HG03558 (cell line): ENCODE results near the gene CCDC180.
"Not testable (repeated sequence)": the region's sequence is repeated elsewhere in the genome, so short reads cannot be mapped to it uniquely, and the experiment has no call there.

ENCODE experiments used
- ATAC-seq: cut with Tn5 transposase; IDR thresholded peaks from one replicate; pipeline ENCODE4 v1.9.1; 2021; ENCODE audit warnings: moderate number of reproducible peaks; ENCODE audit not compliant: unreplicated experiment; ENCODE audit errors: extremely low read depth

CCDC180 gene

GRCh38 chr9:97310023-97310422, 2.6 kb downstream of the CCDC180 start:
- ATAC-seq, result no peak

GRCh38 chr9:97310896-97311295, 3.4 kb downstream of the CCDC180 start:
- no peak for ATAC-seq

GRCh38 chr9:97311798-97312500, 4.5 kb downstream of the CCDC180 start:
- ATAC-seq, result no peak

- ATAC-seq, result no peak
These were observed 5.1 kb downstream of the CCDC180 start for GRCh38 chr9:97312556-97312955.

- no peak for ATAC-seq
These were observed 5.8 kb downstream of the CCDC180 start for GRCh38 chr9:97313243-97313642.

- no peak for ATAC-seq
These were observed 6.3 kb downstream of the CCDC180 start for GRCh38 chr9:97313746-97314145.

- ATAC-seq, result no peak
These were observed 7.0 kb downstream of the CCDC180 start for GRCh38 chr9:97314503-97314902.

- no peak for ATAC-seq
These were observed 8.1 kb downstream of the CCDC180 start for GRCh38 chr9:97315550-97315949.

- no peak for ATAC-seq
These were observed 9.4 kb downstream of the CCDC180 start for GRCh38 chr9:97316904-97317303.

GRCh38 chr9:97318433-97318832, 11.0 kb downstream of the CCDC180 start:
- no peak for ATAC-seq

- no peak for ATAC-seq
These were observed 11.9 kb downstream of the CCDC180 start for GRCh38 chr9:97319395-97319794.

GRCh38 chr9:97320080-97320642, 12.7 kb downstream of the CCDC180 start:
- no peak for ATAC-seq

- ATAC-seq, result no peak
These were observed 13.8 kb downstream of the CCDC180 start for GRCh38 chr9:97321251-97321650.

- no peak for ATAC-seq
These were observed 14.2 kb downstream of the CCDC180 start for GRCh38 chr9:97321691-97322090.

- ATAC-seq, result no peak
These were observed 14.6 kb downstream of the CCDC180 start for GRCh38 chr9:97322105-97322504.

- ATAC-seq, result no peak
These were observed 17.5 kb downstream of the CCDC180 start for GRCh38 chr9:97324954-97325353.

GRCh38 chr9:97327562-97327961, 20.1 kb downstream of the CCDC180 start:
- ATAC-seq, result no peak

GRCh38 chr9:97332993-97333392, 25.5 kb downstream of the CCDC180 start:
- ATAC-seq, result no peak

GRCh38 chr9:97335622-97336021, 28.2 kb downstream of the CCDC180 start:
- not testable (repeated sequence) for ATAC-seq

GRCh38 chr9:97348871-97349270, 41.4 kb downstream of the CCDC180 start:
- ATAC-seq, result no peak

- ATAC-seq, result no peak
These were observed 41.9 kb downstream of the CCDC180 start for GRCh38 chr9:97349400-97349799.

GRCh38 chr9:97354637-97355036, 47.2 kb downstream of the CCDC180 start:
- ATAC-seq, result no peak
